ENCODE measurements around the gene KCTD14.

DNA sequence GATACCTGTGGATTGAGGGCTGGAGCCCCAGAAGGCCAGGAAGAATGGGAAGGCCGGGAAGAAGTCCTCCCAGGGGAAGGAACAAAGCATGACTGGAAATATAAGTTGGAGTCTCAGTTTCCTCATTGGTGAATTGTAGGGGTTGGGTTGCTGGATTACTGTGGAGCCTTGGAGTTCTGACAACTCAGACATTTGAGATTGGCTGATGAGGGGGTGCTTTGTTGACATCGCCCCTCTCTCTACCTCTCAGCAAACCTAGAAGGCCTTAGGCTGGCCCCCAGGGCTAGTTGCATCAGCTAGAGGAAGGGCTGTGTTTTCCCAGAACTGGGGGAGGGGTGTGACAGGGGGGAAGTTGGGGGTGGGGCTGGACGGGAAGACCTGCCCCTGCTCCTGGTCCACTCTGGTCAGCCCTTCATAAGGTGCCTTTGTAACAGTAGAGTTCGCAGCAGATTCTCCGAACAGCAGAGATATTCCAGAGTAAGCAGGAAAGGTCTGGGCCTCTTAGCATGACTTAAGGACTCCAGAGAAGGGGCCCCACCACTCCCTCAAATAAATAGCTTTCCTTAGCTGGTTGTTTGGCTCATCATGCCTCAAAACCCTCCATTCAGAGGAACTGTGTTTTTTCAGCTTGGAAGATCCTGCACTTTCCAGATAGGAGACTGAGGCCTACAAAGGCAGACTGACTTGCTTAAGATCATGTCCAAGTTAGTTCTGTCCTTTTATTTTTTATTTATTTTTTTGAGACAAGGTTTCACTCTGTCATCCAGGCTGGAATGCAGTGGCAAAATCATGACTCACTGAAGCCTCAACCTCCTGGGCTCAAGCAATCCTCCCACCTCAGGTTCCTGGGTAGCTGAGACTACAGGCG, 28.1 kb upstream of the KCTD14 start:
- TF ChIP-seq, protein P1, sequence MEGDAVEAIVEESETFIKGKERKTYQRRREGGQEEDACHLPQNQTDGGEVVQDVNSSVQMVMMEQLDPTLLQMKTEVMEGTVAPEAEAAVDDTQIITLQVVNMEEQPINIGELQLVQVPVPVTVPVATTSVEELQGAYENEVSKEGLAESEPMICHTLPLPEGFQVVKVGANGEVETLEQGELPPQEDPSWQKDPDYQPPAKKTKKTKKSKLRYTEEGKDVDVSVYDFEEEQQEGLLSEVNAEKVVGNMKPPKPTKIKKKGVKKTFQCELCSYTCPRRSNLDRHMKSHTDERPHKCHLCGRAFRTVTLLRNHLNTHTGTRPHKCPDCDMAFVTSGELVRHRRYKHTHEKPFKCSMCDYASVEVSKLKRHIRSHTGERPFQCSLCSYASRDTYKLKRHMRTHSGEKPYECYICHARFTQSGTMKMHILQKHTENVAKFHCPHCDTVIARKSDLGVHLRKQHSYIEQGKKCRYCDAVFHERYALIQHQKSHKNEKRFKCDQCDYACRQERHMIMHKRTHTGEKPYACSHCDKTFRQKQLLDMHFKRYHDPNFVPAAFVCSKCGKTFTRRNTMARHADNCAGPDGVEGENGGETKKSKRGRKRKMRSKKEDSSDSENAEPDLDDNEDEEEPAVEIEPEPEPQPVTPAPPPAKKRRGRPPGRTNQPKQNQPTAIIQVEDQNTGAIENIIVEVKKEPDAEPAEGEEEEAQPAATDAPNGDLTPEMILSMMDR (IDR thresholded peaks at IDR 0.05; ENCODE audit: low read length) = no peak
- no peak for TF ChIP-seq EZH2 (optimal IDR thresholded peaks at IDR 0.05; ENCODE audit: low read depth, low read length)

All from MM.1S (cell line).